Body of pancreas (tissue), 4 donors: ENCODE measurements around the gene MAU2.

Experiments used
- POLR2A ChIP-seq, 3 donors: fragments of 450-650 bp; IDR thresholded peaks; one replicate each; pipeline ENCODE4 v1.6.1; 2016; ENCODE audit warnings: antibody characterized with exemption in 3 of 3, mild to moderate bottlenecking in 2 of 3
- TF ChIP-seq, protein P1 (sequence below), 7 experiments: fragments of 450-650 bp in 4 of 7; fragments of 200-600 bp in 3 of 7; sonication (generic) in 3 of 7; IDR thresholded peaks; one replicate each; pipeline ENCODE4 v1.5.1; 2016 to 2019; ENCODE audit warnings: antibody characterized with exemption in 7 of 7

DNA sequence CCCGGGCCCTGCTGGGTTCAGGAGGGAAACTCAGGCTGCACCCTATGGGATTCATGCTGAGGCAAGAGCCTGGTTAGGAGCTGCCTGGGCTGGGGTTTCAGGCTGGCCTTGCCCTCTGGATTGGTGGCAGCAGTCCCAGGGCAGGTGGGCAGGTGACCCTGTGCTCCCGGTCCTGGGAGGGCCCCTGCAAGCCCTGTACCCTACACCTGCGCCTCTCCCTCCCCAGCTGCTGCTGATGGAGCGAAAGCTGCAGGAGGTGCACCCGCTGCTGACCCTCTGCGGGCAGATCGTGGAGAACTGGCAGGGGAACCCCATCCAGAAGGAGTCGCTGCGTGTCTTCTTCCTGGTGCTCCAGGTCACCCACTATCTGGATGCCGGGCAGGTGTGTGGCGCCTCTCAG lies 20.4 kb downstream of the MAU2 start:
- no peak for TF ChIP-seq POLR2A (IDR thresholded peaks at IDR 0.05)
- TF ChIP-seq, protein P1, sequence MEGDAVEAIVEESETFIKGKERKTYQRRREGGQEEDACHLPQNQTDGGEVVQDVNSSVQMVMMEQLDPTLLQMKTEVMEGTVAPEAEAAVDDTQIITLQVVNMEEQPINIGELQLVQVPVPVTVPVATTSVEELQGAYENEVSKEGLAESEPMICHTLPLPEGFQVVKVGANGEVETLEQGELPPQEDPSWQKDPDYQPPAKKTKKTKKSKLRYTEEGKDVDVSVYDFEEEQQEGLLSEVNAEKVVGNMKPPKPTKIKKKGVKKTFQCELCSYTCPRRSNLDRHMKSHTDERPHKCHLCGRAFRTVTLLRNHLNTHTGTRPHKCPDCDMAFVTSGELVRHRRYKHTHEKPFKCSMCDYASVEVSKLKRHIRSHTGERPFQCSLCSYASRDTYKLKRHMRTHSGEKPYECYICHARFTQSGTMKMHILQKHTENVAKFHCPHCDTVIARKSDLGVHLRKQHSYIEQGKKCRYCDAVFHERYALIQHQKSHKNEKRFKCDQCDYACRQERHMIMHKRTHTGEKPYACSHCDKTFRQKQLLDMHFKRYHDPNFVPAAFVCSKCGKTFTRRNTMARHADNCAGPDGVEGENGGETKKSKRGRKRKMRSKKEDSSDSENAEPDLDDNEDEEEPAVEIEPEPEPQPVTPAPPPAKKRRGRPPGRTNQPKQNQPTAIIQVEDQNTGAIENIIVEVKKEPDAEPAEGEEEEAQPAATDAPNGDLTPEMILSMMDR (IDR thresholded peaks at IDR 0.05): no peak
